GM12878 (cell line): ENCODE results near the gene ZNF782. TPM values are rescaled to one million over a fixed set of nuclear protein-coding genes. Genes with fewer than 3 reads are reported as not detected.

ENCODE experiments used
- ATAC-seq: fragments of 200-7000 bp; cut with Tn5 transposase; 3 replicates; pipeline ENCODE4 v1.9.1; 2020; ENCODE audit warnings: mild to moderate bottlenecking, moderate library complexity
- BruUV-seq: library from RNA; stranded (reverse); fragments of 400-500 nt; replicated peaks from 2 replicates; lab custom pipeline; 2021; lab: Mats Ljungman, UMichigan
- CTCF ChIA-PET: fragments of 300-600 bp; sonication (Branson Sonifier 250); formaldehyde crosslinking; extraction: SDS; loops from one replicate; lab custom pipeline; 2021; ENCODE audit warnings: inconsistent platforms; lab: Yijun Ruan, JAX
- POLR2A ChIA-PET: fragments of 350-600 bp; formaldehyde crosslinking; extraction: SDS; loops from one replicate; lab custom pipeline; 2021; ENCODE audit warnings: inconsistent platforms; lab: Charles Lee
- RAD21 ChIA-PET: fragments of 300-600 bp; sonication (Branson Sonifier 250); formaldehyde crosslinking; loops from one replicate; lab custom pipeline; 2023; ENCODE audit warnings: antibody characterized with exemption; ENCODE audit not compliant: unreplicated experiment; lab: Charles Lee
- SMC1A ChIA-PET: fragments of 300-600 bp; sonication (Branson Sonifier 250); formaldehyde crosslinking; loops from one replicate; lab custom pipeline; 2023; ENCODE audit not compliant: unreplicated experiment, uncharacterized antibody; lab: Charles Lee
- DNase-seq: peaks from one replicate; pipeline ENCODE4 v3.0.0-alpha.2; 2011; ENCODE audit warnings: low read depth, low spot score
- FAIRE-seq: peaks from 3 replicates; lab custom pipeline; 2011; peaks lifted over from hg19 to GRCh38; lab: Jason Lieb, UNC
- H2AFZ ChIP-seq: 2 replicates; pipeline ENCODE4 v1.6.0; 2011; ENCODE audit warnings: low read depth, low read length, control low read depth; ENCODE audit not compliant: control insufficient read depth
- H3K27ac ChIP-seq: 2 replicates; pipeline ENCODE4 v1.5.1; 2011; ENCODE audit warnings: control low read depth; ENCODE audit not compliant: control insufficient read depth, insufficient read depth
- H3K27me3 ChIP-seq, 2 experiments: replicated peaks in 1 of 2; 2 replicates each; pipeline versions ENCODE4 v1.6.0 to v1.6.1; 2011; ENCODE audit warnings: low read length in 1 of 2; ENCODE audit not compliant: control insufficient read depth in 2 of 2, insufficient read depth in 2 of 2
- H3K36me3 ChIP-seq, 2 experiments: 2 replicates each; pipeline ENCODE4 v1.5.1; 2011; ENCODE audit warnings: low read length in 1 of 2; ENCODE audit not compliant: control insufficient read depth in 2 of 2, insufficient read depth in 2 of 2
- H3K4me1 ChIP-seq: 2 replicates; pipeline ENCODE4 v1.6.1; 2011; ENCODE audit warnings: mild to moderate bottlenecking, low read length, moderate library complexity, mixed read lengths; ENCODE audit not compliant: control insufficient read depth, insufficient read depth
- H3K4me2 ChIP-seq: 2 replicates; pipeline ENCODE4 v1.6.0; 2011; ENCODE audit warnings: control low read depth; ENCODE audit not compliant: control insufficient read depth, insufficient read depth
- H3K4me3 ChIP-seq: fragments of 200-600 bp; sonication (generic); 2 replicates; pipeline ENCODE4 v1.5.1; 2016
- H3K79me2 ChIP-seq: 2 replicates; pipeline ENCODE4 v1.6.0; 2011; ENCODE audit warnings: low read length; ENCODE audit not compliant: control insufficient read depth, insufficient read depth
- H3K9ac ChIP-seq: 2 replicates; pipeline ENCODE4 v1.8.0; 2011; ENCODE audit warnings: low read length, control low read depth, mixed read lengths; ENCODE audit not compliant: control insufficient read depth, insufficient read depth
- H3K9me3 ChIP-seq: replicated peaks from 3 replicates; pipeline ENCODE4 v1.5.1; 2011; ENCODE audit warnings: mild to moderate bottlenecking, low read length; ENCODE audit not compliant: control insufficient read depth, insufficient read depth
- H4K20me1 ChIP-seq: 2 replicates; pipeline ENCODE4 v1.6.0; 2011; ENCODE audit not compliant: control insufficient read depth, insufficient read depth
- ASH2L ChIP-seq: fragments of 300-600, 200-600 bp; sonication (generic); IDR thresholded peaks from 2 replicates; pipeline ENCODE4 v1.6.1; 2017; ENCODE audit warnings: low read depth, mild to moderate bottlenecking, borderline replicate concordance
- CTCF ChIP-seq, 3 experiments: IDR thresholded peaks in 2 of 3; conservative IDR thresholded peaks in 1 of 3; 2 replicates each; pipeline ENCODE4 v1.5.1; 2011; ENCODE audit warnings: low read depth in 3 of 3, low read length in 3 of 3, mild to moderate bottlenecking in 3 of 3, control low read depth in 2 of 3, moderate library complexity in 2 of 3, inconsistent platforms in 1 of 3, mixed read lengths in 1 of 3; ENCODE audit not compliant: control insufficient read depth in 2 of 3, insufficient read depth in 1 of 3; ENCODE audit errors: extremely low read depth in 1 of 3
- EP300 ChIP-seq, 2 experiments: fragments of 150-350 bp in 1 of 2; IDR thresholded peaks; 2 replicates each; pipeline ENCODE4 v1.6.1; 2011 to 2012; ENCODE audit warnings: low read depth in 2 of 2, low read length in 2 of 2, borderline replicate concordance in 1 of 2, improper control_type of control experiment in 1 of 2, inconsistent platforms in 1 of 2; ENCODE audit not compliant: control insufficient read depth in 1 of 2
- MEF2A ChIP-seq: IDR thresholded peaks from 2 replicates; pipeline ENCODE4 v1.6.1; 2011; ENCODE audit warnings: low read depth, mild to moderate bottlenecking, low read length, moderate library complexity; ENCODE audit not compliant: insufficient read depth
- POU2F2 ChIP-seq: IDR thresholded peaks from 3 replicates; pipeline ENCODE4 v1.6.1; 2011; ENCODE audit warnings: low read depth, mild to moderate bottlenecking, low read length, borderline replicate concordance
- SKIL ChIP-seq: fragments of 450-650 bp; IDR thresholded peaks from 2 replicates; pipeline ENCODE4 v1.6.1; 2017; ENCODE audit warnings: mild to moderate bottlenecking, low read depth, inconsistent platforms; ENCODE audit not compliant: poor library complexity, severe bottlenecking
- ZBED1 ChIP-seq: IDR thresholded peaks from 2 replicates; pipeline ENCODE4 v1.6.1; 2016; ENCODE audit warnings: borderline replicate concordance
- WGBS: methylation state at CpG from one replicate; pipeline ENCODE4 v1.1.6; 2016; ENCODE audit warnings: low lambda C conversion rate; ENCODE audit not compliant: insufficient replicate concordance, insufficient coverage; ENCODE audit errors: missing lambda C conversion rate; 5-methylcytosine and 5-hydroxymethylcytosine counted together
- in situ Hi-C: fragments of 300-500 bp; cut with MboI; formaldehyde crosslinking; loops from 9 replicates; pipeline ENCODE4 v1.14.3; 2018; ENCODE audit warnings: mixed read lengths
- intact Hi-C: fragments of 100-400 bp; cut with micrococcal nuclease; formaldehyde crosslinking; loops from one replicate; pipeline ENCODE4 v1.14.2; 2022; ENCODE audit not compliant: unreplicated experiment
- polyA plus RNA-seq, 11 experiments: library from polyadenylated mRNA; depleted of rRNA in 4 of 11; unstranded in 6 of 11; stranded (reverse) in 5 of 11; fragments of >200 nt; fragmentation: Nextera tagmentation in 4 of 11; fragmentation: Illumina TruSeq in 1 of 11; extraction: Ambion mirVana in 4 of 11; extraction: Trizol in 1 of 11; gene quantifications; 1 replicate in 1 of 11; 2 replicates in 10 of 11; pipeline versions ENCODE4 v1.2.1 to v1.2.3, GENCODE V29; 2011 to 2016; ENCODE audit warnings: inconsistent platforms in 2 of 11, missing spikeins in 2 of 11, low read depth in 1 of 11
- total RNA-seq, 4 experiments: library from RNA; depleted of rRNA in 3 of 4; stranded (reverse); fragments of >200 nt in 3 of 4; fragmentation: Illumina TruSeq in 1 of 4; extraction: Trizol in 1 of 4; gene quantifications; 2 replicates each; pipeline versions ENCODE4 v1.2.1 to v1.2.3, GENCODE V29; 2013 to 2021
- TF ChIP-seq, protein P1 (sequence below): IDR thresholded peaks from 2 replicates; pipeline ENCODE4 v1.6.1; 2012; ENCODE audit warnings: improper control_type of control experiment, low read depth, low read length; ENCODE audit not compliant: insufficient replicate concordance

ZNF782 gene
- total and polyA plus RNA-seq, 10 of the 15 experiments (the other 5 are each of a cell fraction or from before 2014, with no cell fraction given): 0.55 to 7.8 (median 4.5) TPM

- SMC1A ChIA-PET: interaction anchor here (0.6 to 7.9 kb wide), 36 partner anchors 9 to 1044 kb away, joined by 3 to 112 read pairs (median 4); partner anchors contain the start of genes NCBP1 and TSTD2
- under 1% methylated on average over 6 of the region's 6 CpGs for WGBS
- Histone ChIP-seq H3K27me3 (no peaks in the 10 kb centered on the region), H3K4me3 (no peak overlapping the region), H3K27ac (no peak overlapping the region), H3K79me2 (peaks cover 10% of the 10 kb centered on the region), H3K4me1 (0 out of 2 replicates have a peak, but pooled peaks cover 7% of the 10 kb centered on the region), H3K36me3 (no peaks in the 10 kb centered on the region), H3K4me2 (no peak overlapping the region), H3K9me3 (peaks cover 2% of the 10 kb centered on the region; the same call in 2 of the 3 replicates), H4K20me1 (no peaks in the 10 kb centered on the region), H3K9ac (no peak overlapping the region), H2AFZ (no peak overlapping the region)
- intact Hi-C loops (loop anchor here (1.0 to 5.0 kb wide), 4 partner anchors 253 to 741 kb away; no protein-coding TSS in a partner anchor), in situ Hi-C loops (loop anchor here (5.0 to 25.0 kb wide), 2 partner anchors 541 to 756 kb away; no protein-coding TSS in a partner anchor)
- FAIRE-seq: peak; percentile 88
- POLR2A ChIA-PET: interaction anchor here (0.7 to 1.4 kb wide), 2 partner anchors 552 to 557 kb away, joined by 3 read pairs; no protein-coding TSS in a partner anchor
- no TSS peak for BruUV-seq
- ATAC-seq: peak; percentile 73
- DNase-seq: peak; percentile 34
- RAD21 ChIA-PET: interaction anchor here (0.6 to 8.3 kb wide), 28 partner anchors 13 to 831 kb away, joined by 3 to 91 read pairs (median 4); partner anchors contain the start of genes NCBP1, PRXL2C, TMOD1 and TSTD2
- CTCF ChIA-PET: interaction anchor here (0.6 to 8.0 kb wide), 43 partner anchors 9 to 773 kb away, joined by 3 to 145 read pairs (median 5); partner anchors contain the start of genes TMOD1 and ZNF510
- no peak for TF ChIP-seq ZBED1
- TF ChIP-seq, protein P1, sequence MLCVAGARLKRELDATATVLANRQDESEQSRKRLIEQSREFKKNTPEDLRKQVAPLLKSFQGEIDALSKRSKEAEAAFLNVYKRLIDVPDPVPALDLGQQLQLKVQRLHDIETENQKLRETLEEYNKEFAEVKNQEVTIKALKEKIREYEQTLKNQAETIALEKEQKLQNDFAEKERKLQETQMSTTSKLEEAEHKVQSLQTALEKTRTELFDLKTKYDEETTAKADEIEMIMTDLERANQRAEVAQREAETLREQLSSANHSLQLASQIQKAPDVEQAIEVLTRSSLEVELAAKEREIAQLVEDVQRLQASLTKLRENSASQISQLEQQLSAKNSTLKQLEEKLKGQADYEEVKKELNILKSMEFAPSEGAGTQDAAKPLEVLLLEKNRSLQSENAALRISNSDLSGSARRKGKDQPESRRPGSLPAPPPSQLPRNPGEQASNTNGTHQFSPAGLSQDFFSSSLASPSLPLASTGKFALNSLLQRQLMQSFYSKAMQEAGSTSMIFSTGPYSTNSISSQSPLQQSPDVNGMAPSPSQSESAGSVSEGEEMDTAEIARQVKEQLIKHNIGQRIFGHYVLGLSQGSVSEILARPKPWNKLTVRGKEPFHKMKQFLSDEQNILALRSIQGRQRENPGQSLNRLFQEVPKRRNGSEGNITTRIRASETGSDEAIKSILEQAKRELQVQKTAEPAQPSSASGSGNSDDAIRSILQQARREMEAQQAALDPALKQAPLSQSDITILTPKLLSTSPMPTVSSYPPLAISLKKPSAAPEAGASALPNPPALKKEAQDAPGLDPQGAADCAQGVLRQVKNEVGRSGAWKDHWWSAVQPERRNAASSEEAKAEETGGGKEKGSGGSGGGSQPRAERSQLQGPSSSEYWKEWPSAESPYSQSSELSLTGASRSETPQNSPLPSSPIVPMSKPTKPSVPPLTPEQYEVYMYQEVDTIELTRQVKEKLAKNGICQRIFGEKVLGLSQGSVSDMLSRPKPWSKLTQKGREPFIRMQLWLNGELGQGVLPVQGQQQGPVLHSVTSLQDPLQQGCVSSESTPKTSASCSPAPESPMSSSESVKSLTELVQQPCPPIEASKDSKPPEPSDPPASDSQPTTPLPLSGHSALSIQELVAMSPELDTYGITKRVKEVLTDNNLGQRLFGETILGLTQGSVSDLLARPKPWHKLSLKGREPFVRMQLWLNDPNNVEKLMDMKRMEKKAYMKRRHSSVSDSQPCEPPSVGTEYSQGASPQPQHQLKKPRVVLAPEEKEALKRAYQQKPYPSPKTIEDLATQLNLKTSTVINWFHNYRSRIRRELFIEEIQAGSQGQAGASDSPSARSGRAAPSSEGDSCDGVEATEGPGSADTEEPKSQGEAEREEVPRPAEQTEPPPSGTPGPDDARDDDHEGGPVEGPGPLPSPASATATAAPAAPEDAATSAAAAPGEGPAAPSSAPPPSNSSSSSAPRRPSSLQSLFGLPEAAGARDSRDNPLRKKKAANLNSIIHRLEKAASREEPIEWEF: no peak
- TF ChIP-seq ASH2L: no peak
- TF ChIP-seq MEF2A: no peak
- TF ChIP-seq EP300 (IDR thresholded peaks at IDR 0.05; ENCODE audit: borderline replicate concordance in 1 of 2, control insufficient read depth in 1 of 2, low read depth in 2 of 2, low read length in 2 of 2): 0 out of 4 replicates have a peak, but pooled peaks of 1 of the 2 experiments have one; percentile 28
- 0 out of 3 replicates have a peak, but pooled peaks have one; percentile 39 for TF ChIP-seq POU2F2
- peak; percentile 43 for TF ChIP-seq SKIL
- TF ChIP-seq CTCF (IDR thresholded peaks at IDR 0.05 in 2 of 3, conservative IDR thresholded peaks at IDR 0.05 in 1 of 3; ENCODE audit: control insufficient read depth in 2 of 3, extremely low read depth in 1 of 3, insufficient read depth in 1 of 3, low read depth in 3 of 3, low read length in 3 of 3): peak; percentile 86 to 96 (median 87)
Observed at GRCh38 chr9:96856363-96857286, 2.3 kb upstream of the ZNF782 start.
